HepG2 (cell line): ENCODE measurements around the gene ZNF211. TPM values are rescaled to one million over a fixed set of nuclear protein-coding genes. Genes with fewer than 3 reads are reported as not detected.

ENCODE experiments used
- FOSL2 ChIP-seq: sonication (generic); formaldehyde crosslinking; IDR thresholded peaks from 2 replicates; pipeline ENCODE4 v1.4.0; 2020; ENCODE audit warnings: missing genetic modification reagents
- FOXJ3 ChIP-seq: sonication (generic); formaldehyde crosslinking; IDR thresholded peaks from 2 replicates; pipeline ENCODE4 v1.4.0; 2020; ENCODE audit warnings: missing genetic modification reagents, mild to moderate bottlenecking, borderline replicate concordance
- FOXK2 ChIP-seq: fragments of 450-650 bp; IDR thresholded peaks from 2 replicates; pipeline ENCODE4 v1.6.1; 2016
- KLF9 ChIP-seq: IDR thresholded peaks from 2 replicates; pipeline ENCODE4 v1.6.1; 2016; ENCODE audit warnings: low read depth
- MZF1 ChIP-seq: sonication (generic); formaldehyde crosslinking; IDR thresholded peaks from 2 replicates; pipeline ENCODE4 v1.8.1; 2023; ENCODE audit warnings: mild to moderate bottlenecking, missing genetic modification reagents, borderline replicate concordance
- NFIB ChIP-seq: sonication (generic); formaldehyde crosslinking; IDR thresholded peaks from 2 replicates; pipeline ENCODE4 v1.9.0; 2021; ENCODE audit warnings: missing genetic modification reagents, mild to moderate bottlenecking, borderline replicate concordance
- PITX1 ChIP-seq: sonication (generic); formaldehyde crosslinking; IDR thresholded peaks from 2 replicates; pipeline ENCODE4 v1.5.1; 2020; ENCODE audit warnings: mild to moderate bottlenecking, missing genetic modification reagents
- SIX4 ChIP-seq: sonication (generic); formaldehyde crosslinking; IDR thresholded peaks from 2 replicates; pipeline ENCODE4 v1.4.0; 2020; ENCODE audit warnings: missing genetic modification reagents
- SNAPC5 ChIP-seq: sonication (generic); formaldehyde crosslinking; IDR thresholded peaks from 2 replicates; pipeline ENCODE4 v1.8.1; 2023; ENCODE audit warnings: mild to moderate bottlenecking, missing genetic modification reagents, borderline replicate concordance
- ZBED4 ChIP-seq: sonication (generic); formaldehyde crosslinking; IDR thresholded peaks from 2 replicates; pipeline ENCODE4 v1.4.0; 2020; ENCODE audit warnings: missing genetic modification reagents, borderline replicate concordance
- ZFP36 ChIP-seq: fragments of 150-350 bp; IDR thresholded peaks from 2 replicates; pipeline ENCODE4 v1.6.1; 2018; ENCODE audit warnings: borderline replicate concordance, low read length, low read depth; ENCODE audit not compliant: partially characterized antibody
- ZNF12 ChIP-seq: sonication (generic); formaldehyde crosslinking; IDR thresholded peaks from 2 replicates; pipeline ENCODE4 v1.5.0; 2020; ENCODE audit warnings: missing genetic modification reagents
- ZNF570 ChIP-seq: sonication (generic); formaldehyde crosslinking; IDR thresholded peaks from 2 replicates; pipeline ENCODE4 v1.4.0; 2020; ENCODE audit warnings: mild to moderate bottlenecking, missing genetic modification reagents, borderline replicate concordance
- ZNF609 ChIP-seq: sonication (generic); formaldehyde crosslinking; IDR thresholded peaks from 2 replicates; pipeline ENCODE4 v1.4.0; 2020; ENCODE audit warnings: mild to moderate bottlenecking, missing genetic modification reagents, borderline replicate concordance
- ZSCAN25 ChIP-seq: sonication (generic); formaldehyde crosslinking; IDR thresholded peaks from 2 replicates; pipeline ENCODE4 v1.8.0; 2022; ENCODE audit warnings: mild to moderate bottlenecking, missing genetic modification reagents
- ZXDC ChIP-seq: sonication (generic); formaldehyde crosslinking; IDR thresholded peaks from 2 replicates; pipeline ENCODE4 v1.5.0; 2020; ENCODE audit warnings: mild to moderate bottlenecking, missing genetic modification reagents
- polyA plus RNA-seq, 8 experiments: library from polyadenylated mRNA; depleted of rRNA in 3 of 8; stranded (reverse) in 7 of 8; unstranded in 1 of 8; fragments of >200 nt; fragmentation: Illumina TruSeq in 4 of 8; extraction: Trizol in 4 of 8; gene quantifications; 2 replicates each; pipeline versions ENCODE4 v1.2.1 to v1.2.3, GENCODE V29; 2011 to 2016; ENCODE audit warnings: low read depth in 4 of 8, missing spikeins in 1 of 8, mixed read lengths in 1 of 8; ENCODE audit not compliant: insufficient read depth in 1 of 8
- total RNA-seq, 5 experiments: library from RNA; depleted of rRNA; stranded (reverse); fragments of >200 nt; fragmentation: Illumina TruSeq; extraction: Trizol; gene quantifications; 2 replicates each; pipeline ENCODE4 v1.2.3, GENCODE V29; 2016; ENCODE audit warnings: low read depth in 1 of 5

The ZNF211 gene
- total and polyA plus RNA-seq, 2 of the 13 experiments (the other 11 are each of a cell fraction or from before 2014, with no cell fraction given) = 9.9 to 11.2 TPM

- TF ChIP-seq ZNF609 = no peak
- no peak for TF ChIP-seq PITX1
- TF ChIP-seq KLF9 (CRISPR knock-in tag) = no peak
- TF ChIP-seq ZXDC (CRISPR knock-in tag) = no peak
- TF ChIP-seq SNAPC5 (CRISPR knock-in tag) = no peak
- no peak for TF ChIP-seq FOXK2
- TF ChIP-seq MZF1 (CRISPR knock-in tag) = no peak
- no peak for TF ChIP-seq ZNF12 (CRISPR knock-in tag)
- no peak for TF ChIP-seq SIX4 (CRISPR knock-in tag)
- TF ChIP-seq FOSL2 (CRISPR knock-in tag) = no peak
- TF ChIP-seq ZNF570 = no peak
- TF ChIP-seq ZSCAN25 (CRISPR knock-in tag) = peak; percentile 60
- TF ChIP-seq ZFP36 = no peak
- TF ChIP-seq ZBED4 = no peak
- TF ChIP-seq FOXJ3 (CRISPR knock-in tag) = peak; percentile 44; the same call in 1 of the 2 replicates
- no peak for TF ChIP-seq NFIB (CRISPR knock-in tag)
Measured at GRCh38 chr19:57613941-57614743, 18.8 kb upstream of the ZNF211 start, which contains the start of gene ZNF134 (continued).
